PC-3 (cell line): ENCODE measurements around the gene SMPD3.

ENCODE experiments used
- CTCF ChIP-seq: fragments of 300-600 bp; sonication (generic); conservative IDR thresholded peaks from 2 replicates; pipeline ENCODE4 v1.5.1; 2017; ENCODE audit warnings: antibody characterized with exemption, low read depth, mild to moderate bottlenecking, low read length
- EZH2 ChIP-seq: fragments of 300-600 bp; sonication (generic); IDR thresholded peaks from one replicate; pipeline ENCODE4 v1.6.1; 2017; ENCODE audit warnings: antibody characterized with exemption, mild to moderate bottlenecking, low read length; ENCODE audit not compliant: unreplicated experiment
- EZH2phosphoT487 ChIP-seq: fragments of 300-600 bp; sonication (generic); IDR thresholded peaks from 2 replicates; pipeline ENCODE4 v1.6.1; 2018; ENCODE audit warnings: mild to moderate bottlenecking, antibody characterized with exemption, low read length, borderline replicate concordance

GRCh38 chr16:68355447-68356248, 92.7 kb downstream of the SMPD3 start:
- TF ChIP-seq EZH2: no peak
- peak; percentile 33; the same call in 1 of the 2 replicates for TF ChIP-seq CTCF
- no peak for TF ChIP-seq EZH2phosphoT487
